Chondrocyte (in vitro differentiated cells): ENCODE results near the gene DACH1. TPM values are rescaled to one million over a fixed set of nuclear protein-coding genes. Genes with fewer than 3 reads are reported as not detected.

Source experiments
- DNase-seq: peaks from one replicate; pipeline ENCODE4 v3.0.0; 2021; ENCODE audit warnings: mixed read lengths, low spot score
- H3K27ac Mint-ChIP-seq: one replicate; pipeline ENCODE4 v1.8.0; 2021; ENCODE audit warnings: mild to moderate bottlenecking, moderate library complexity, mixed read lengths; ENCODE audit not compliant: unreplicated experiment
- H3K27me3 Mint-ChIP-seq: 2 replicates; pipeline ENCODE4 v1.8.0; 2021; ENCODE audit warnings: low read depth, mixed read lengths
- H3K36me3 Mint-ChIP-seq: 2 replicates; pipeline ENCODE4 v1.8.0; 2021; ENCODE audit warnings: low read depth, mixed read lengths
- H3K4me1 Mint-ChIP-seq: 2 replicates; pipeline ENCODE4 v1.8.0; 2021; ENCODE audit warnings: low read depth, mild to moderate bottlenecking, mixed read lengths
- H3K4me3 Mint-ChIP-seq: one replicate; pipeline ENCODE4 v1.8.0; 2021; ENCODE audit warnings: mild to moderate bottlenecking, moderate library complexity, mixed read lengths; ENCODE audit not compliant: unreplicated experiment
- H3K9me3 Mint-ChIP-seq: 2 replicates; pipeline ENCODE4 v1.8.0; 2021; ENCODE audit warnings: low read depth, mixed read lengths
- CTCF ChIP-seq: fragments of 200-600 bp; sonication (generic); IDR thresholded peaks from 2 replicates; pipeline ENCODE4 v1.5.0; 2021; ENCODE audit warnings: antibody characterized with exemption, mild to moderate bottlenecking, moderate library complexity
- total RNA-seq: library from RNA; stranded (reverse); gene quantifications from 3 replicates; pipeline ENCODE4 v1.2.1, GENCODE V29; 2021

Gene DACH1
- total RNA-seq, 1 donor from 2014 or later = 0.72 TPM

GRCh38 chr13:71831716-71832115 lies 35.3 kb downstream of the DACH1 start:
- no peaks in the 10 kb centered on the region for H3K4me1 Mint-ChIP-seq
- H3K27ac Mint-ChIP-seq = no peak overlapping the region
- H3K27me3 Mint-ChIP-seq = peaks cover 14% of the 10 kb centered on the region
- peaks cover under 1% of the 10 kb centered on the region for H3K9me3 Mint-ChIP-seq
- H3K4me3 Mint-ChIP-seq = no peak overlapping the region
- DNase-seq = no peak
- TF ChIP-seq CTCF = no peak
- H3K36me3 Mint-ChIP-seq = no peaks in the 10 kb centered on the region

- Mint-ChIP-seq H3K36me3 (no peaks in the 10 kb centered on the region), H3K9me3 (peaks cover 2% of the 10 kb centered on the region), H3K4me3 (no peak overlapping the region), H3K27ac (no peak overlapping the region), H3K4me1 (no peaks in the 10 kb centered on the region), H3K27me3 (peaks cover 14% of the 10 kb centered on the region)
- no peak for TF ChIP-seq CTCF
- DNase-seq = no peak
These were observed 36.3 kb downstream of the DACH1 start for GRCh38 chr13:71830736-71831135.

- Mint-ChIP-seq H3K36me3 (no peaks in the 10 kb centered on the region), H3K4me3 (no peak overlapping the region), H3K27me3 (peaks cover 14% of the 10 kb centered on the region), H3K9me3 (peaks cover 2% of the 10 kb centered on the region), H3K27ac (no peak overlapping the region), H3K4me1 (no peaks in the 10 kb centered on the region)
- no peak for TF ChIP-seq CTCF
- DNase-seq = no peak
These were observed 36.7 kb downstream of the DACH1 start for GRCh38 chr13:71830323-71830722.

- no peak overlapping the region for H3K27ac Mint-ChIP-seq
- no peak for TF ChIP-seq CTCF
- no peaks in the 10 kb centered on the region for H3K4me1 Mint-ChIP-seq
- H3K9me3 Mint-ChIP-seq = peaks cover 5% of the 10 kb centered on the region
- H3K36me3 Mint-ChIP-seq = no peaks in the 10 kb centered on the region
- H3K27me3 Mint-ChIP-seq = peaks cover 14% of the 10 kb centered on the region
- DNase-seq = no peak
- no peak overlapping the region for H3K4me3 Mint-ChIP-seq
These were observed 37.5 kb downstream of the DACH1 start for GRCh38 chr13:71829547-71829946.

- peaks cover 14% of the 10 kb centered on the region for H3K27me3 Mint-ChIP-seq
These were observed 38.4 kb downstream of the DACH1 start for GRCh38 chr13:71828564-71828963.

More at GRCh38 chr13:71828564-71828963, 38.4 kb downstream of the DACH1 start:
- Mint-ChIP-seq H3K27ac (no peak overlapping the region), H3K4me1 (no peaks in the 10 kb centered on the region), H3K36me3 (no peaks in the 10 kb centered on the region), H3K4me3 (no peak overlapping the region), H3K9me3 (peaks cover 5% of the 10 kb centered on the region)
- DNase-seq = no peak
- no peak for TF ChIP-seq CTCF
